WTC11 (cell line): ENCODE results near the gene PDLIM7. TPM values are rescaled to one million over a fixed set of nuclear protein-coding genes. Genes with fewer than 3 reads are reported as not detected.

Source experiments
- ATAC-seq: fragments of 200-7000 bp; cut with Tn5 transposase; 2 replicates; pipeline ENCODE4 v1.10.0; 2021; ENCODE audit warnings: mild to moderate bottlenecking, moderate library complexity
- CTCF ChIA-PET: fragments of 300-600 bp; sonication (Branson Sonifier 250); formaldehyde crosslinking; loops from one replicate; lab custom pipeline; 2021; ENCODE audit warnings: antibody characterized with exemption; lab: Charles Lee
- POLR2A ChIA-PET: fragments of 350-600 bp; sonication (Branson Sonifier 250); formaldehyde crosslinking; loops from one replicate; lab custom pipeline; 2021; ENCODE audit warnings: antibody characterized with exemption; lab: Charles Lee
- DNase-seq: peaks from one replicate; pipeline ENCODE4 v3.0.0; 2021; ENCODE audit warnings: low spot score
- H3K27ac Mint-ChIP-seq: 2 replicates; pipeline ENCODE4 v1.8.0; 2021; ENCODE audit warnings: mixed read lengths
- H3K27me3 Mint-ChIP-seq: 2 replicates; pipeline ENCODE4 v1.8.0; 2021; ENCODE audit warnings: low read depth, mild to moderate bottlenecking, moderate library complexity, mixed read lengths
- H3K36me3 Mint-ChIP-seq: 2 replicates; pipeline ENCODE4 v1.8.0; 2021; ENCODE audit warnings: mixed read lengths
- H3K4me1 Mint-ChIP-seq: 2 replicates; pipeline ENCODE4 v1.8.0; 2022; ENCODE audit warnings: mixed read lengths
- H3K4me3 Mint-ChIP-seq: 2 replicates; pipeline ENCODE4 v1.8.0; 2021; ENCODE audit warnings: mild to moderate bottlenecking, moderate library complexity, mixed read lengths
- H3K9me3 Mint-ChIP-seq: 2 replicates; pipeline ENCODE4 v1.8.0; 2021; ENCODE audit warnings: mixed read lengths
- CDX4 ChIP-seq: fragments of 250-450 bp; sonication (Bioruptor Pico); IDR thresholded peaks from 2 replicates; pipeline ENCODE4 v1.9.0; 2021; ENCODE audit warnings: moderate library complexity, mild to moderate bottlenecking, inconsistent platforms, borderline replicate concordance
- CREB1 ChIP-seq: sonication (generic); formaldehyde crosslinking; IDR thresholded peaks from 2 replicates; pipeline ENCODE4 v1.8.0; 2023; ENCODE audit warnings: mild to moderate bottlenecking, missing genetic modification reagents
- ELF4 ChIP-seq: sonication (generic); formaldehyde crosslinking; IDR thresholded peaks from 2 replicates; pipeline ENCODE4 v1.8.1; 2022; ENCODE audit warnings: low read depth, mild to moderate bottlenecking, moderate library complexity, missing genetic modification reagents
- GABPB1 ChIP-seq: sonication (generic); formaldehyde crosslinking; IDR thresholded peaks from 2 replicates; pipeline ENCODE4 v1.8.1; 2023; ENCODE audit warnings: mild to moderate bottlenecking, missing genetic modification reagents
- HMGA2 ChIP-seq: fragments of 250-450 bp; sonication (Bioruptor Pico); IDR thresholded peaks from 2 replicates; pipeline ENCODE4 v1.4.0; 2021; ENCODE audit warnings: mild to moderate bottlenecking, moderate library complexity
- HMGXB4 ChIP-seq: sonication (generic); formaldehyde crosslinking; IDR thresholded peaks from 2 replicates; pipeline ENCODE4 v1.8.1; 2023; ENCODE audit warnings: mild to moderate bottlenecking, moderate library complexity, missing genetic modification reagents
- IRF1 ChIP-seq: sonication (generic); formaldehyde crosslinking; IDR thresholded peaks from 2 replicates; pipeline ENCODE4 v1.8.0; 2023; ENCODE audit warnings: missing genetic modification reagents
- IRF2 ChIP-seq: sonication (generic); formaldehyde crosslinking; IDR thresholded peaks from 2 replicates; pipeline ENCODE4 v1.8.0; 2022; ENCODE audit warnings: low read depth, missing genetic modification reagents, borderline replicate concordance
- KAT7 ChIP-seq: sonication (generic); formaldehyde crosslinking; IDR thresholded peaks from 2 replicates; pipeline ENCODE4 v1.8.1; 2023; ENCODE audit warnings: missing genetic modification reagents, mild to moderate bottlenecking, borderline replicate concordance
- NFYB ChIP-seq: sonication (generic); formaldehyde crosslinking; conservative IDR thresholded peaks from 2 replicates; pipeline ENCODE4 v1.8.0; 2022; ENCODE audit warnings: low read depth, missing genetic modification reagents
- SMAD3 ChIP-seq: sonication (generic); formaldehyde crosslinking; IDR thresholded peaks from 2 replicates; pipeline ENCODE4 v1.8.0; 2022; ENCODE audit warnings: missing genetic modification reagents, mild to moderate bottlenecking, borderline replicate concordance
- SOX15 ChIP-seq: fragments of 250-450 bp; sonication (Bioruptor Pico); IDR thresholded peaks from 2 replicates; pipeline ENCODE4 v1.9.0; 2021; ENCODE audit warnings: mild to moderate bottlenecking
- USF2 ChIP-seq: sonication (generic); formaldehyde crosslinking; IDR thresholded peaks from 2 replicates; pipeline ENCODE4 v1.8.1; 2023; ENCODE audit warnings: mild to moderate bottlenecking, missing genetic modification reagents, moderate library complexity
- ZBTB21 ChIP-seq: sonication (generic); formaldehyde crosslinking; IDR thresholded peaks from 2 replicates; pipeline ENCODE4 v1.8.1; 2023; ENCODE audit warnings: mild to moderate bottlenecking, missing genetic modification reagents, borderline replicate concordance
- ZNF532 ChIP-seq: fragments of 250-450 bp; sonication (Bioruptor Pico); IDR thresholded peaks from 2 replicates; pipeline ENCODE4 v1.9.0; 2021; ENCODE audit warnings: mild to moderate bottlenecking, borderline replicate concordance
- ZNF671 ChIP-seq: fragments of 250-450 bp; sonication (Bioruptor Pico); IDR thresholded peaks from 2 replicates; pipeline ENCODE4 v1.8.0; 2021; ENCODE audit warnings: mild to moderate bottlenecking
- total RNA-seq: library from RNA; stranded (reverse); gene quantifications from 3 replicates; pipeline ENCODE4 v1.2.3, GENCODE V29; 2021
- TF ChIP-seq, protein P1 (sequence below): sonication (generic); formaldehyde crosslinking; IDR thresholded peaks from 2 replicates; pipeline ENCODE4 v1.8.1; 2023; ENCODE audit warnings: mild to moderate bottlenecking, missing genetic modification reagents, borderline replicate concordance
- TF ChIP-seq, protein P2 (sequence below): sonication (generic); formaldehyde crosslinking; conservative IDR thresholded peaks from 2 replicates; pipeline ENCODE4 v1.8.1; 2022; ENCODE audit warnings: mild to moderate bottlenecking, missing genetic modification reagents

The PDLIM7 gene
- total RNA-seq, 1 experiment from 2014 or later, result 142 TPM

- CTCF ChIA-PET, result no interaction called here
- H3K4me1 Mint-ChIP-seq, result no peaks in the 10 kb centered on the region
- ATAC-seq, result no peak
- POLR2A ChIA-PET, result no interaction called here
- H3K9me3 Mint-ChIP-seq, result no peaks in the 10 kb centered on the region
- H3K36me3 Mint-ChIP-seq, result peaks cover 29% of the 10 kb centered on the region
- TF ChIP-seq IRF2, result 0 out of 2 replicates have a peak, but pooled peaks have one; percentile 20
- TF ChIP-seq CREB1 (CRISPR knock-in tag), result no peak
- no peak for TF ChIP-seq ZBTB21 (CRISPR knock-in tag)
- TF ChIP-seq, all 79 proteins: peak for 1
- H3K27ac Mint-ChIP-seq, result no peak overlapping the region; the same call in 1 of the 2 replicates
- H3K4me3 Mint-ChIP-seq, result no peak overlapping the region
- DNase-seq, result no peak
- no peaks in the 10 kb centered on the region for H3K27me3 Mint-ChIP-seq
Measured at GRCh38 chr5:177523711-177524538, 26.5 kb upstream of the PDLIM7 start.

GRCh38 chr5:177520916-177521513 is 23.6 kb upstream of the PDLIM7 start:
- H3K27ac Mint-ChIP-seq, result no peak overlapping the region
- H3K36me3 Mint-ChIP-seq, result peaks cover 37% of the 10 kb centered on the region
- ATAC-seq, result no peak
- no peak overlapping the region for H3K4me3 Mint-ChIP-seq
- CTCF ChIA-PET, result interaction anchor here (0.7 to 1.8 kb wide), 9 partner anchors 9 to 211 kb away, joined by 3 to 4 read pairs (median 3); partner anchors contain the start of genes DOK3, PDLIM7 and TMED9
- peaks cover 4% of the 10 kb centered on the region; the same call in 1 of the 2 replicates for H3K27me3 Mint-ChIP-seq
- POLR2A ChIA-PET, result no interaction called here
- DNase-seq, result no peak
- H3K4me1 Mint-ChIP-seq, result peaks cover 8% of the 10 kb centered on the region
- H3K9me3 Mint-ChIP-seq, result no peaks in the 10 kb centered on the region
- no peak for TF ChIP-seq IRF1 (CRISPR knock-in tag)
- TF ChIP-seq ELF4 (CRISPR knock-in tag), result no peak
- TF ChIP-seq USF2 (CRISPR knock-in tag), result no peak
- no peak for TF ChIP-seq CDX4 (CRISPR knock-in tag)
- no peak for TF ChIP-seq NFYB (CRISPR knock-in tag)
- no peak for TF ChIP-seq SMAD3 (CRISPR knock-in tag)
- no peak for TF ChIP-seq GABPB1 (CRISPR knock-in tag)
- TF ChIP-seq HMGA2 (CRISPR knock-in tag), result no peak
- no peak for TF ChIP-seq SOX15 (CRISPR knock-in tag)
- no peak for TF ChIP-seq ZNF671
- TF ChIP-seq, protein P1, sequence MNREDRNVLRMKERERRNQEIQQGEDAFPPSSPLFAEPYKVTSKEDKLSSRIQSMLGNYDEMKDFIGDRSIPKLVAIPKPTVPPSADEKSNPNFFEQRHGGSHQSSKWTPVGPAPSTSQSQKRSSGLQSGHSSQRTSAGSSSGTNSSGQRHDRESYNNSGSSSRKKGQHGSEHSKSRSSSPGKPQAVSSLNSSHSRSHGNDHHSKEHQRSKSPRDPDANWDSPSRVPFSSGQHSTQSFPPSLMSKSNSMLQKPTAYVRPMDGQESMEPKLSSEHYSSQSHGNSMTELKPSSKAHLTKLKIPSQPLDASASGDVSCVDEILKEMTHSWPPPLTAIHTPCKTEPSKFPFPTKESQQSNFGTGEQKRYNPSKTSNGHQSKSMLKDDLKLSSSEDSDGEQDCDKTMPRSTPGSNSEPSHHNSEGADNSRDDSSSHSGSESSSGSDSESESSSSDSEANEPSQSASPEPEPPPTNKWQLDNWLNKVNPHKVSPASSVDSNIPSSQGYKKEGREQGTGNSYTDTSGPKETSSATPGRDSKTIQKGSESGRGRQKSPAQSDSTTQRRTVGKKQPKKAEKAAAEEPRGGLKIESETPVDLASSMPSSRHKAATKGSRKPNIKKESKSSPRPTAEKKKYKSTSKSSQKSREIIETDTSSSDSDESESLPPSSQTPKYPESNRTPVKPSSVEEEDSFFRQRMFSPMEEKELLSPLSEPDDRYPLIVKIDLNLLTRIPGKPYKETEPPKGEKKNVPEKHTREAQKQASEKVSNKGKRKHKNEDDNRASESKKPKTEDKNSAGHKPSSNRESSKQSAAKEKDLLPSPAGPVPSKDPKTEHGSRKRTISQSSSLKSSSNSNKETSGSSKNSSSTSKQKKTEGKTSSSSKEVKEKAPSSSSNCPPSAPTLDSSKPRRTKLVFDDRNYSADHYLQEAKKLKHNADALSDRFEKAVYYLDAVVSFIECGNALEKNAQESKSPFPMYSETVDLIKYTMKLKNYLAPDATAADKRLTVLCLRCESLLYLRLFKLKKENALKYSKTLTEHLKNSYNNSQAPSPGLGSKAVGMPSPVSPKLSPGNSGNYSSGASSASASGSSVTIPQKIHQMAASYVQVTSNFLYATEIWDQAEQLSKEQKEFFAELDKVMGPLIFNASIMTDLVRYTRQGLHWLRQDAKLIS (CRISPR knock-in tag), result no peak
- no peak for TF ChIP-seq HMGXB4 (CRISPR knock-in tag)
- no peak for TF ChIP-seq KAT7 (CRISPR knock-in tag)
- no peak for TF ChIP-seq ZNF532
- TF ChIP-seq, protein P2, sequence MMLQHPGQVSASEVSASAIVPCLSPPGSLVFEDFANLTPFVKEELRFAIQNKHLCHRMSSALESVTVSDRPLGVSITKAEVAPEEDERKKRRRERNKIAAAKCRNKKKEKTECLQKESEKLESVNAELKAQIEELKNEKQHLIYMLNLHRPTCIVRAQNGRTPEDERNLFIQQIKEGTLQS (CRISPR knock-in tag), result no peak
